Suprapubic skin (tissue), 4 donors: Measurements from ENCODE around the gene ARFGEF3.

Source experiments
- CTCF ChIP-seq, 2 donors: fragments of 200-600 bp in 1 of 2; fragments of 450-650 bp in 1 of 2; sonication (generic) in 1 of 2; IDR thresholded peaks; one replicate each; pipeline ENCODE4 v1.5.1; 2016 to 2019; ENCODE audit warnings: antibody characterized with exemption in 2 of 2, mild to moderate bottlenecking in 1 of 2, moderate library complexity in 1 of 2
- POLR2A ChIP-seq, 2 donors: fragments of 450-650 bp; IDR thresholded peaks; one replicate each; pipeline ENCODE4 v1.6.1; 2017; ENCODE audit warnings: antibody characterized with exemption in 2 of 2, mild to moderate bottlenecking in 2 of 2, moderate library complexity in 2 of 2
- POLR2AphosphoS5 ChIP-seq, 3 donors: sonication (generic); formaldehyde crosslinking; IDR thresholded peaks; one replicate each; pipeline ENCODE4 v1.6.1; 2017; ENCODE audit warnings: antibody characterized with exemption in 3 of 3

GRCh38 chr6:138205437-138206094 is 43.8 kb downstream of the ARFGEF3 start:
- TF ChIP-seq CTCF (IDR thresholded peaks at IDR 0.05): no peak
- TF ChIP-seq POLR2AphosphoS5 (IDR thresholded peaks at IDR 0.05): no peak
- TF ChIP-seq POLR2A (IDR thresholded peaks at IDR 0.05): no peak
